NOMO-1 treated with DMSO at 0.1 percent for 48 hours (cell line): Measurements from ENCODE around the gene G2E3.

Experiments
- DNase-seq: peaks from one replicate; lab custom pipeline; 2025; ENCODE audit not compliant: unreplicated experiment; lab: John Stamatoyannopoulos, UW

G2E3 gene

DNA sequence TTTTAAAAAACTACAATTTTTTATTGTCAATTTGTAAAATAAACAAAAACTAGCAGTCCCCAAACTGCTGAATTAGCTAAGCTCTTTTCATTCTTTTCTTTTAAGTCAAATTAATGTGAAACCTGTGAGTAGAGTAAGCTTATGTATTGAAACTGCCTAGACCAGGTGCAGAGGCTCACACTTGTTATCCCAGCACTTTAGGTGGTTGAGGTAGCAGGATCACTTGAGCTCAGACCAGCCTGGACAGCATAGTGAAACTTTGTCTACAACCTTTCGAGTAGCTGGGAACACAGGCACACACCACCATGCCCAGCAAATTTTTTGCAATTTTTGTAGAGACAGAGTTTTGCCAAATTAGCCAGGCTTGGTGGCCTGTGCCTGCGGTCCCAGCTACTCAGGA, 89.5 kb downstream of the G2E3 start:
- DNase-seq = no peak

DNA sequence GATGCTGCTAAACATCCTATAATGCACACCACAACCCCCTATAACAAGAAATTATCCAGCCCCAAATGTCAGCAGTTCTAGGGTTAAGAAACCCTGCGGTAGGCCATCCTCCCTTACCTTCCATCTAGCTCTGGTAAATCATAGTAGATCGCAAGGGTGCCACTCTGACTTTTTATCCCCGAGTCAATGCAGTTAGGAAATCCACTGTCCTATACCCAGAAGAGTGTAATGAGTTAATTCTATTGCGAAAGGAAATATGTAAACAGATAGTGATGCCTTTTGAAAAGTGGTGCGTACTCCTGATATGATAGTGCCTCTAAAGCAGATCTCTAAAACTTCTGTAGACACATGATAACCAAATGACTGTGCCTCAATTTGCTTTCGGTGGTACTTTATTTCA, 93.0 kb downstream of the G2E3 start:
- no peak for DNase-seq

DNA sequence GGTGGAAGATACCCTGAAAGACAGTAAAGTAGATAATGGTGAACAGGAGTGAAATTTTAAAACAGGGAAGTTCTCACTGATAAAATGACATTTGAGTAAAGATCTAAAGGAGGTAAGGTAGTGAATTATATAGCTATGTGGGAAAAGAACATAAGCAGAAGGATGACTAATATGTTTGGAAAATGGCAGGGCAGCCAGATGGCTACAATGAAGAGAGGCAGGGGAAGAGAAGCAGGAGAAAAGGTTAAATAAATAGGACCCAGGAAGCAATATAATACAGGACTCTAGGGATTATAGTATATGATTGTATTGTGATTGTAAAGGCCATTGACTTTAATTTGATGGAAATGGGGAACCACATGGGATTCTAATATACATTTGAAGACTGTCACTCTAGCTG, 96.2 kb downstream of the G2E3 start:
- no peak for DNase-seq

DNA sequence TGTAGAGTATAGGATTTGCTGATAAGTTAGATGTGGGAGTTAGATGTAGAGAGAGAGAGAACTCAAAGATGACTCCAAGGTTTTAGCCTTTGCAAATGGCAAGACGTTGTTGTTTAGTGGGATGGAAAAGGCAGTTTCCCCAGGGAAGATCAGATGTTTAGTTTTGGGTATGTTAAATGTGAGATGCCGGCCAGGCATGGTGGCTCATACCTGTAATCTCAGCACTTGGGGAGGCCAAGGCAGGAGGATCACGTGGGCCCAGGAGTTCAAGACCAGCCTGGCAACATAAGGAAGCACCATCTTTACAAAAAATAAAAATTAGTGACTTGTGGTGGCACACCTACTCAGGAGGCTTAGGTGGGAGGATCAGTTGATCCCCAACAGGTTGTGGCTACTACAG, 96.7 kb downstream of the G2E3 start:
- no peak for DNase-seq

DNA sequence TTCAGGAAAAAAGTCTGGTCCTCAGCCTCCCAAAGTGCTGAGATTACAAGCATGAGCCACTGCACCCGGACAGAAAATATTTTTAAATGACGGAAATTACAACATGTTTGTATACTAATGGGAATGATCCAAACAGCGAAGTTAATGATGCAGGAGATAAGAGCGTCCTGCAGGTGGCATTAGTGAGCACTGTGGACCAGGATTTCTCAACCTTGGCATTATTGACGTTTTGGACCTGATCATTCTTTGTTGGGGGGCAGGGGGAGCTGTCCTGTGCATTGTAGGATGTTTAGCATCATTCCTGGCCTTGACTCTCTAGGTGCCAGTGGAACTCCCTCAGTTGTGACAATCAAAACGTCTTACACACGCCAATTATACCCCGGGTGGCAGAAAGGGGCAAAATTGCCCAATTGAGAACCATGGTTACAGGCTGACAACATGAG, 97.3 kb downstream of the G2E3 start:
- DNase-seq = peak; percentile 27

DNA sequence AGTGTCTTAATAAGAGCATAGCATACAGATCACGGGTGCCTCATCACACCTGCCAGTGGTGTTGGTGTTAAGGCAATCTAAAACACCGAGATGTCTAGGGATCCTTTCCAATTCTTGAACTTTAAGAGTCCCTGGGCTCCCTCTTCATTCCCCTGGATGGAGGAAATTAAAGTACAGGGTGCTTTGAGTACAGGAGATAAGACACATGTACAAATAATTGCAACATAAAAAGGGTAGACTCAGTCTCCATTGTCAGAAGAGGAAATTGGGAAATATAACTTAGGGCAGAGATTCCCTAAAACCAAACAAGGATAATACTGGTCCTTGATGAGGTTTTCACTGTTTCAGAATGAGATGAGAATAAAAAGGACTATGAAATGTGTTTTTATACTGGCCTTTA, 98.1 kb downstream of the G2E3 start:
- DNase-seq = no peak

DNA sequence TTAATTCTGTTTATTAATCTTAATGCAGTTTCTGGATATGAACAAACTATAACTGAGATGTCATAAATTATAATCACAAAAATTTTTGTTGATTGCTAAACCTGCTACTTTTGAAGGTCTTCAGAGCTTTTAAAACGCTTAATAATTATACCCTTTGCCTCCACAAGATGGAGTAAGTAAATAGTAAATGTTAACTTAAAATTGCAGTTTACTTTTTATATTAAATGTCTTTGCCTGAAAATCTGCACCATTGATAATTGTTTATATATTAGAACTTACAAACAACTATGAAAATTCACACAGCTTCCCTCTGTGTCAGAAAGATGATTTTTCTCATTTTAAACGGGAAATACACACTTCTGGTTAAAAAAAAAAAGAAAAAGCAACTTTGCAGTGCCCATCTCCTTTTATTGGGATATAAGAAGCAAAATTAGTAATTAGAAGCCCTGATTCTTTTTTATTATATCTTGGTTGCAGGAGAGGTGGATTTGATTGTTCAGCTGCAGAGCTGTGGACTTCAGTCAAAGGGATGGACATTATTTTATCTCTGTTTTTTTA, 98.7 kb downstream of the G2E3 start:
- no peak for DNase-seq

DNA sequence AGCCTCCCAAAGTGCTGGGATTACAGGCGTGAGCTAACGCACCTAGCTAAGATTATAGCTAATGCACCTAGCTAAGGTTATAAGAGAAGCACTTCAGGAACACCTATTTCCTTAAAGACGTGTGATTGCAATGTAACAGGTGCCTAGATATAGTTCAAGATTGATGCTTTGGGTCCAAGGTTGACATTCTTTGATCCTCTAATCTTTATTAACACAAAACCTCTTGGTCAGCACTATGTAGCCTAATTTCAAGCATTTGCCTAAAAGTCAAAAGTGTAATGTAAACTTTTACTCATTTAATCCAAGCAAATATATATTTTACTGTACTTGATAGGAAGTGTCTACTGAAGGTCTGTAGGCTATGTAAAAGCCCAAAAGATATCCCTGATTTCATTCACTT, 99.7 kb downstream of the G2E3 start:
- DNase-seq = no peak

DNA sequence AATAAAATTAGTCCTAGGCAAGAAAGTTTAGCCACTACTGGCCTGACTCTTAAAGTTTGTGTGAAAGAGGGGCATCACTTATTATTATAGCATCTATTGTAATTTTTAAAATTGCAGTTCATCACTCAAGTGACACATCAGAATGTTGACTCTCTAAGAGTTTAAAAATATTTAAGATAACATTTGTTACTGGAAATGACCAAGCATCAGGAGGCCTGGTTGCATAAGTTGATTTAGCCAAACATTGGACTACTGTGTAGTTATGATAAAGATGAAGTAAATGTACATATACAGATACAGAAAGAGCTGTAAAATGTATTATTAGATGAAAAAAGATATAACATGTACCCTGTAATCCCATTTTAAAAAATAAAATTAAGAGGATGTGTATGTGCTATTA, 110.6 kb downstream of the G2E3 start:
- DNase-seq = no peak
